ENCODE data around the gene DNAH3.

DNAH3 gene

DNA sequence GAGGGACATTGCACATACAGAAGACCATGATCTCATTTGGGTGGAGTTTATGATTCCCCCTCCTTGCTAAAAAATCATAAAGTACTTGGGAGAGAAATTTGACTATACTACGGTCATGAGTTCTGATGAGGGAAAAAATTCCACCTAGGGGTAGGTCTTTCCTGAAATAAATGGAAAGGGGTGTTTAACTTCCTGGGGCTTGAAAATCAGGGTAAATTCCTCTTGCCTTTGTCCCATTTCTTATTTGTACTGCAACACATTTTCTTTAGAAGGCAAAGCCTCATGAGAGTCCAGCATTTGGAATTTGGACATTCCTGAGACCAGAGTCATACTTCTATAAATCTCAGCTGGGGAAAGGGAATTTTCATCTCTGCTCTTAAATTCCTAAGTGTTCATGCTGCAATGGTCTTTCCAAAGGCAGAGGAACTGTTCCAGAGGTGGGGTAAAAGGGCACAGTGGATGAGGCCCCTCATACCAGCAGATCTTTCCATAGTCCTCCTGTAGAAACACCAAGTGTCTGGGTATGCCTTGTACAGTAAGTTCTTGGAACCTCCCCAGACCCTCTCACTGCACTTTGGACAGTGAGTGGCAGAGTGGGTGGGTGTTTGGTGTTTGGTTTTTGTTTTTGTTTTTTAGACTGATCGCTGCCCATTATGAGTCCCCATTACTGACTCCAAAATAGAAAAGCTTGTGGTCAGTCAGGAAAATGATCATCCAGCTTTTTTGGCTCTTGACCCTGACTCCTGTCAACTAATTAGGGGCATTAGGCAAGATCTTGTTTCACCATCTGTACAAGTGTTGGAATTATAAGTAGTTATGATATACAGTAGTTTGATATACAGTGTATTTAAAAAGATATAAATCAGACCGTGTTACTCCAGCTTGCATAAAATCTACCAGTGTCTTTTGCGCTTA is 244.0 kb downstream of the DNAH3 start:
- DNase-seq (ENCODE audit: low read depth in 2 of 3, low spot score in 1 of 3): no peak

DNA sequence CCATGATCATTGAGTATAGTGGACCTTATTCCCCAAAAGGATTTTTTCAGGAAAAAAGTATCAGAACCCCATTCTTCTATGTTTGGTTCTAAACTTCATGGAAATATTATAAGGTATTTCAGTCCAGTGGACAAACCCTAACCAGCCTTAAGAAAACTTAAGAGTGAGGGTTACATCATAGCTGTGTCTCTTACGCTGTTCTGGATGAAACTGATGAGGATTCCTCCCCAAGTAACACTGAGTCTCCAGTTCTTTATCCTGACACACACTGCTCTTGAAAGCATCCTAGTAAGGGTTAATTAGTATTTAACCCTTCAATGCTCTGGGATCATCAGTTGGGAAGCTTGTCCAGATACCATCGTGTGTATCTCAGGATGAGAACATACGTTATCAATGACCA is 245.1 kb downstream of the DNAH3 start:
- no peak for DNase-seq (ENCODE audit: low read depth in 2 of 3, low spot score in 1 of 3)

DNA sequence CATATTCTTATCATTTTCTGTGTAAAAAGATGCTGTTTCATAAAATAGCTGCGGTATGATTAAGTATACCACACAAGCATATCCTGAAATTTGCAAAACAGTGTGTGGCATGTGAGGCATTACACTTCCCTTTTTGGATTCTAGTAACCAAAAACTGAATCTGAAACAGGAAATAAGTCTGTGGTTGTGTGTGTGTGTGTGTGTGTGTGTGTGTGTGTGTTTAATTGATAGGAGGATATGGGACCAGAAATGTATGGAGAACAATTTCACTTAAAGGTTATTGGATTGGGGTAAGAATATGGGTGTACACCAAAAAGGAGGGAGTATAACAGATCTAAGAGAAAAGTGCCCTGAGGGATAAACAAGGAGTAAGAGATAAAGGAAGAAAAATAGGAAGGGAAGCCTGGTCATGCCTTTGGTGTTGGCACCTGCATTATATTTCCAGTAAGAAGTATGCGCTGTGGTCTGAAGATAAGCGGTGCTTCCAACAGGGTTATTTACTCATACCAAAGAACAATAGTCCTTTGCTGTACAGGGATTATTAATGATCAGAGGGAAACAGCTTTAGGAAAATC is 246.1 kb downstream of the DNAH3 start:
- no peak for DNase-seq (ENCODE audit: low read depth in 2 of 3, low spot score in 1 of 3)

DNA sequence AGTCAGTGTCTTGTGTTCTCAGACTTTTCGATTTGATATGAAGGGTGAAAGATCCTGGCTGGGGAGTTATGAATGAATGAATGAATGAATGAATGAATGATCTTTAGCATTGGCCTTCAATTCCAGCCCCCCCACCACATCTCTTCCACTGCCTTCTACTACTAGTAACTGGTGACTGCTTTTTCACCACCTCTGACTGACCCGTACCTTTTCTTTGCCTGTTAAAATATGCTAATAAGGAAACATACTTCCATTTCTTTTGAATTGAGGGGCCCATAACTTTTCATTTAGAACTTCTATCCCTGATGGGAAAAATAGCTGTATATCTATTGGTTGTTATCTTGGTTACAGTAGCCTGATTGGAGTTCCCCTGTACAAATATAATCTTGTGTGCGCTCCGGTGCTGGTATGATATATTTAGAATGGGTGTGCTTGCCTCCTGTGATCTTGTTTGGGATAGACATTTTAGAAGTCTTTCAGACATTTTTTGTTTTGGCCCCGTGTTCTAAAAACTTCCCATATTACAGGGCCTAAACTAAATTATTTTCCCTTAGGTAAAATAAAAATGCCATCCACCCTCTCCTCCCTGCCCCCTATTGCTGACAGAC is 246.6 kb downstream of the DNAH3 start:
- no peak for DNase-seq (ENCODE audit: low read depth in 2 of 3, low spot score in 1 of 3)

DNA sequence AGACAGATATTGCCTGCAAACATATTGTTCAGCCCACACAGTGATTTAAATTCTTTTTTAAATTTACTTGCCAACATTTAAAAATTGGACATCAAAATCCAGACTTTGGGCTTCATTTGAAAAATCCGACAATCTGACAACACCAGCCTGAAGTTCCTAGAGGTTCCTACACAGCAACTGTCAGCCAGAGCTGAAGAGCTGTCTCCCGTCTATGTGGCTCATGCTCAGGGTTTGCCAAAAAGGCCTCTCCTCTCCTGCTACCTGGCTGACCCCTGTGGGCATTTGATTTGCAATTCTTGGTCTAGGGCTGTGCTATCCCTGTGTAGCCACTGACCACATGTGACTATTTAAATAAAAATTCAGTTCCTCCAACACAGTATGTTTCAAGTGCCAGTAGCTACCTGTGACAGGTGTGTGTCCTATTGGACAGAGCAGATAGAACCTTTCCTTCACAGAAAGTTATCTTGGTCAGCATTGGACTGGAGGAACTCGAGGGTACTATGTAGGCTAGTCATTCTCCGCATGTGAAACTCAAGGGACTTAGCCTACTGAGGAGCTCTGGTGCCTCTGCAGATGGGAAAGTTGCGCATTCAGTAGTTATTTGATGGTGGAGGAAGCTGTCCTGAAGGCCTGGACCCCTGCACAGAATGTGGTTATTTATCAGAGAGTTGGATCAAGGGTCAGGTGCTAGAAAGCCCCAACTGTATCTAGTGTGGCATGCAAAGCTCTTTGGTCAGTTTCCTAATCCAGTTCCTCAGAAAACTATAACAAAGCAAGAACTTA is 247.3 kb downstream of the DNAH3 start:
- DNase-seq (ENCODE audit: low read depth in 2 of 3, low spot score in 1 of 3): no peak

DNA sequence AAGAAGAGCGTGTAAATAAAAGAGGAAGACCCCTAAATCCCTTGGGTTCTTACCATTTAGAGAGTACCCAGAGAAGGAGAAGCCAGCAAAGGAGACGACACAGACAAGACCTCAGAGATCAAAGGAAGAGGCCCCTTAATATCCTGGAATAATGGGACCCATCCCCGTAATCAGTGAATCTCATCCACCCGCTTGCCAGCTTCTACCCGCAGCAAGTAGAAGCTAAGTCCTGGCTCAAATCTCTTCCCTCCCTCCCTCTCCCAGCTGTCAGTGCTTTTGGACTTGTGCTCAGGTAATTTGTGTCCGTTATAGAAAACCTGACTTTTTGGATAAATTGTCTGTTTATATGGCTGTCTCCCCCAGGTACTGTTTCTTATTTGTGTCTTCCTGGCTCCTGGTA is 248.2 kb downstream of the DNAH3 start:
- DNase-seq (ENCODE audit: low read depth in 2 of 3, low spot score in 1 of 3): no peak

DNA sequence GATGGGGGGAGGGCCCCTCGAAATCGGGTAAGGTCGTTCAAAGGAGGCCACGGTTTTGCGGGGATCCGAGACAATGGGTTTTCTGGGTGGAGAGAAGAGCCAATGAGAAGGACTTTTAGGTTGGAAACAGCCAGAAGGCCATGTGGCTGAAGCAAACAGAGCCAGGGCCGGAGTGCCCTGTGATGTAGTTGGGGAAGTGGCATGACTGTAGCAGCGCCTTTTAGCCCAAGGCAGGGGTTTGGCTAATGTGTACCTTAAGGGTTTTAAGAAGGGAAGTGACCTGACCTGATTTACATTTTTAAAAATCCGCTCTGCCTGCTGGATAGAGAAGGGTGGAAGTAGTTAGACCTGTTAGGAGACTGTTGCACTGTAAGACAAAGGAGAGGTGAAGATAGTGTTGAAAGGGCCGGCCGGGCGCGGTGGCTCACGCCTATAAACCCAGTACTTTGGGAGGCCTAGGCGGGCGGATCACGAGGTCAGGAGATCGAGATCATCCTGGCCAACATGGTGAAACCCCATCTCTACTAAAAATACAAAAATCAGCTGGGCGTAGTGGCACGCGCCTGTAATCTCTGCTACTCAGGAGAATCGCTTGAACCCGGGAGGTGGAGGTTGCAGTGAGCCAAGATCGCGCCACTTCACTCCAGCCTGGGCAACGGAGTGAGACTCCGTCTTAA is 249.1 kb downstream of the DNAH3 start:
- DNase-seq (ENCODE audit: low read depth in 2 of 3, low spot score in 1 of 3): no peak

DNA sequence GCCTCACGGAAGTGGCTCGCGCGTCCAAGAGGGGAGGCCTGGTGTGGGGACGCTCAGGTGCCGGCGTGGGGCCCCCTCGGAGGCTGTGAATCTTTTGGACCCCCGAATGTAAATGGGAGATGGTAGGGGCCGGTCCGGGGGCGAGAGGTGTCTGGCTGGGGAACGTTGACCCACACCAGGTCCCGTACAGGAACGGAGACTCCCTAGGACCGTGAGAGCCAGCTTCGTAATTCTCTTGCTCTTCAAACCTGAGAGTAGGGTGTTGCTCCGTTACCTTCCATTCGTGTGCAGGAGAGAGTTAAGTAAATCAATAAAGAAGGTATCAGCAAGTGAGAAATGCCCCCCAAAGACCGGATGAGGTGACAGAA is 249.6 kb downstream of the DNAH3 start:
- DNase-seq (ENCODE audit: low read depth in 2 of 3, low spot score in 1 of 3): no peak

DNA sequence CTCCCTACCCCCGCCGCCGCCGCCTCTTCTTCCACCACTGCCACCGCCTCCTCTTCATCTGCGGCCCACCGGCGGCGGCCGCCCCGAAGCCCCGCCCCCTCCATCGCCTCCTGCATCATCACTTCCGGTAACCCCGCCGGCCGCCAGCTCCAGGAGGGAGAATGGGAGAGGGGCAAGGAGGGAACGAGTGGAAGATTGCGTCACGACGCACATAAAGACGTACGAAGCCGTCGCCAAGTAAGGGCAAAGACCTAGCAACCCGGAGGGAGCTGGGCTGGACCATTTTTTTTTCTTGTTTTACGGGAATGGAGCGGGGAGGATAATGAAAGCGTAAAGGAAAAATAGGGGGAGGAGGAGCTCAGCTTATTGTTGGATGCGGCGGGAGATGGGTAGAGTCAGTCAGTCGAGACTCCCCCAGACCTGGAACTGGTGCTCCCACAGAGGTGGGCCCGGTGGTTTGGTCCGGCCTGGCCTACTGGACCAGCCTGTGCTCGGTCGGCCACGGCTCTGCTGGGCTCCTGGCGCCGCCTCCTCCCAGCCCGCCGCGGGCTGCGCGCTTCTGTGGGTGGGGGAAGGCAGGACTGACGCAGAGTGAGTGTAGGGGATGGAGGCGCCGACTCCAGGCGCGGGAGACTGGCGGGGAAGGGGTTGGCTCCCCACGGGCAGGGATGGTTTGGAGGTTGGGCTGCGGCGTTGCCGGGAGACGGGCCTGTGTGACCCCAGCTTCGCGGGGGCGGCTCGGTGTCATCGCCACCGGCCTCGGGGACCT is 250.2 kb downstream of the DNAH3 start, which contains the start of the genes DCUN1D3 and LYRM1:
Gene DCUN1D3, minus strand, starts transcription at position 60 of the 769 bp plus-strand sequence. CDS start 37,820 bp downstream, outside the sequence.
Gene LYRM1, plus strand, starts transcription at position 473 of the 769 bp plus-strand sequence. CDS start 14,785 bp downstream, outside the sequence.
- peak; percentile 88 to 92 (median 91) for DNase-seq (ENCODE audit: low read depth in 2 of 3, low spot score in 1 of 3)

DNA sequence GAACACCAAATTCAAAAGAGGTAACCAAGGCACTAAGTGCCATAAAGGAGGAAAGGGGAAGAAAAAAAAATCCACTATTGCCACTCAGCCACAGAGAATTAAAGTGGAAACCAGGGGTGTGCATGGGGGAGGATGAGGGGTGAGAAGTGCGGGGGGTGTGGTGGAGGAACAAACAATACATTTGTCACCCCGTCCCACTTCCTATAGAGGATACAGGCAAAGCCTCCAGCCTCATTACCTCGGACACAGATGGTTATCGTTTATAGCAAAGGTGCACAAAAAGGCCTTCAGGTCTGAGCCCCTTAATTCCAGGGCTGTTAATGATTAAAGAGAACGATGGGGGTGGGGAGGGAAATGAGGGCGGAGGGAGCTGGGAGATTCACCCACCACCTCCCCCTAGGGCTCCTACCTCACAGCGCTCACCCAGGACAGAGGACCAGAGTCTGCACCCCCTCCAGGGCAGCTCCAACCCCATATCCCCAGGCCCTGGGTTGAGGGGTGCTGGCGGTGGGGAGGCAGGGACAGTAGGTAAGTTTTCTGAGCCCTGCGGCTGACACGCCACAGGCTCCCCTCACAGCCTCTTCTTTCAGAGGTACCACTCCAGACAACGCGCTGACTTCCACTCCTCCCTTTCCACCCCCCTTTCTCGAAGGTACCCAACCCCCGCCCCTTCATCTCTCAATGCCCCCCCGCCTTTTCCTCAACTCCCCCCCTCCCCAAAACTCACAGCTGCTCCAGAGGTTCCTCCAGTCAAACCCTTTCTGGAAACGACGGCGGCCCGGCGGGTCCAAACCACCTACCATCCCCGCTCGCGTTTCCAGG is 251.0 kb downstream of the DNAH3 start:
- DNase-seq (ENCODE audit: low read depth in 2 of 3, low spot score in 1 of 3): peak in 1 of 3 donors; percentile 8

DNA sequence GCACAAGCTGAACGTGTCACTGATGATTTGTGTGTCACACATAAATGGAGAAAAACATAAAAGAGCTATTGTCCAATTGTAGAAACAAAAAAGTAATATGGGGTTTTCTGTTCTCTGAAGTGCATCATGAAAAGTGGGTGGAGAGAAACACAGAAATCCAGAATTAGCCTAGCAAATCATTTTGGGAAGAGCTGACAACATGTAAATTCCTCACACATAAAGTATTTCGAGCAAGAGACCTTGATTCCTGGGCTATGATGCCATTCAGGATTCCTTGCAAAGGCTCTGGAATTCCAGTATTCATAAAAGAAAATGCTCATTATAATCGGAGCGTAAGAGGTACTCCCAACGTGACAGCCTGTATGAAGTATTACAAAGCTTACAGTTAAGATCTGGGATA is 251.6 kb downstream of the DNAH3 start:
- no peak for DNase-seq (ENCODE audit: low read depth in 2 of 3, low spot score in 1 of 3)

DNA sequence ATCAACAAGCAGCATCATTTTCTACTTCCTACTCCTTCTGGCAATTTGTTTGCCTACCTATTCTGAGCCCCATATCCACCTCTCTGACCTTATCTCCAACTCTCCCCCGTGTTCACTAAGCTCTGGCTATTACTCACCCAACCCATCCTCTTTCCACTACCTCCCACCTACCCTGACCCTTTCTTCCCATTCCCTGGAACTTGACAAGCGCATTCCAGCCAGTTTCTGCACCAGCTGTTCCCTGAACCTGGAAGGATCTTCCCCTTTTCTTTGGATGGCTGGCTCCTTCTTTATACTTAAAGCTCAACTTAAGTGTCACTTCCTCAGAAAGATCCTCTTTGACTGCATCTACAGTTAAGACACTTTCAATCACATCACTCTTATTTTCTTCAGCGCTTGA is 252.7 kb downstream of the DNAH3 start:
- no peak for DNase-seq (ENCODE audit: low read depth in 2 of 3, low spot score in 1 of 3)

DNA sequence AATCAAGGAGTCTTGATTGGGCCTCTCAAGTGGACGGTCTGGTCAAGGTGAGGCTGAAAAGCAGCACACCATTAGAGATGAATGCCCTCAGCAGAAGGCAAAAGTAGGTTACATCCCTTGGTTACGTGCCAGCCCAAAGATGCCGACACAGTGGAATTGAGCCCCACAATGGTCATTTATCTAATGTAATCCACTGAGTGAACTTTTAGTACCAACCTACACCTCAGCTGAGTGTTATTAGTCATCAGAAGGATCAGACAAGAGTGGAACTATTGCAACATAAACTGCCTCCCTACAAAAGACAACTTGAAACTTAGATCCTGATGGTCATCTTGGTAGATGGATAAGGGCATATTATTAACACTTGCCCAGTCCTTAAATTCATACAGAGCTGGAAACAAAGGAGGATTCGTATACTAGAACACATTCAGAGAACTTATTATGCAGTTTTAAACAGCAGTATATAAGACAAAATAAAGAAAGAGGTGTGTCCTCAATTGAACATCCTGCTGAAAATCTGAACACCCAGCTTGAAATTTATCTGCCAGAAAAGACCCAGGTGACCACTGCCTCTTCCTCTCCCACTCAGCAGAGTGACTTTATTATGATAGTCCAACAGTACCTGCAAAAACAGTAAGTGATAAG is 253.3 kb downstream of the DNAH3 start:
- no peak for DNase-seq (ENCODE audit: low read depth in 2 of 3, low spot score in 1 of 3)

DNA sequence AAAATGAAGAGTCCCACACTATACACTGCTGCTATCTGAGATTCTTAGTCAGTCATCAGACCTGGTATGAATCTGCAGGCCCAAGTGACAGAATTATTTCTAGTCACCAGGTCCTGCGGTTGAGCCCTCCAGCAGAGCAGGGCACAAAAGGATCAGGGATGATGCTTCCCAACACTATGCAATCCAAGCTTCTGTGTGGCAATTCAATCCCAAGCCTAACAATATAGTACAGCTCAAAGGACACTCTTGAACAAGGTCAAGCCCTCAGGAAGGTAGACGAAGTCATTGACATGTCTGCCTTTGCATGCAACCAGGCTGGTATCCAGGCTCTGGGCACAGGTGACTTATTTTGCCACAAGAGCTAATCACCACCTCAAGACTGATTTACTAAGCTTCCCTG is 256.3 kb downstream of the DNAH3 start:
- DNase-seq (ENCODE audit: low read depth in 2 of 3, low spot score in 1 of 3): no peak

DNA sequence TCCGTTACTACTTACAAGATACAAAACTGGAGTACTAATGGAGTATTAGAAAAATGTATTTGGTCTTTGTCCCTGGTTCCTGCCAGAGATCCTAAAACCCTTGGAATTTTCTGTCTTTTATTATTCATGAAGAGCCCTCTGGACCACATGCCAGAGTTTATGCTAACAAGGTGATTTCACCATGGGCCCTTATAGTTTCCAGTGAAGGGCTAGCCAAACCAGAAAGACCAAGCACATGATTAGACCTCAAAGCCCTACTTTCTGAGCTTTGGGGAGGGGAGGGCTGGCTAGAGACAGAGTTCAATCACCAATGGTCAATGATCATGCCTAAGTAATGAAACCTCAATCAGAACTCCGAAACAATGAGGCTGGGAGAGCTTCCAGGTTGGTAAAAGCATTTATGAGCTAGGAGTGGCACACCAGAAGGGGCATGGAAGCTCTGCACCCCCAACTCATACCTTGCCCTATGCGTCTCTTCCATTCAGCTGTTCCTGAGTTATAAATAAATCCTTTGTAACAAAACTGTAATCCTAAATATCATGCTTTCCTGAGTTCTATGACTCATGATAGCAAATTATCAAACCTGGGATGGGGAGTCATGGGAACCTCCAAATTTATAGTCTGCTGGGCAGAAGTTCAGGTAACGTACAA is 260.9 kb downstream of the DNAH3 start:
- DNase-seq (ENCODE audit: low read depth in 2 of 3, low spot score in 1 of 3): no peak

DNA sequence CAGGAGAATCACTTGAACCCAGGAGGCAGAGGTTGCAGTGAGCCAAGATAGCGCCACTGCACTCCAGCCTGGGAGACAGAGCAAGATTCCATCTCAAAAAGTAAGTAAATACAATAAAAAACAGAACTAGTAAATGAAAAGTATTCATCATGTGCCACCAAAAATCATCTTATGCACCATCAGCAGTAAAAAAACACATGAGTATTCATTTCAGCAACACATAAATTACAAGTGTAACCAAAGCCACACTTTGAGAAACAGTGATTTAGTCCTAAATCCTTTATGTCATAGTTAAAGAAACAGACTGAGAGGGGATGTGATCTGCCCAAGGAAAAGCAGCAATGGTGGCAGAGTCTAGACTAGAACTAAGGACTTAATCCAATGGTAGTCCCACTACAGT is 263.4 kb downstream of the DNAH3 start:
- no peak for DNase-seq (ENCODE audit: low read depth in 2 of 3, low spot score in 1 of 3)

DNA sequence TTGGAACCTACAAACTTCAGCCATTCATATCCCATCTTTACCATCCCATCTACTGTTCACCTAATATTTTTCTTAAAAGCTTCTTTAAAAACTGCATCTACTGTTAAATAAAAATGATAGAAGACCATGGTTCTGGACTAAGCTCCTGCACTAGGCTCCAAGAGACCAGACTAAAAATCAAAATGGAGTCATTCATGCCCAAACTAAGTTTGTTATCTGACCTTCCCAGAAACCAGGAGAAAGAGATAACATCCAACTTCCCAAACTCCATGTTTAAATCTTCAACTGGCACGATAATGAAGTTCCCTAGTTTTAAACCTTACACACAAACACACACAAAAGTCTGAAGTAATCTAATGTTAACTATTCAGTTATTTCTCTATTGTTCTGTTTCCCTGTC is 264.3 kb downstream of the DNAH3 start:
- no peak for DNase-seq (ENCODE audit: low read depth in 2 of 3, low spot score in 1 of 3)

DNA sequence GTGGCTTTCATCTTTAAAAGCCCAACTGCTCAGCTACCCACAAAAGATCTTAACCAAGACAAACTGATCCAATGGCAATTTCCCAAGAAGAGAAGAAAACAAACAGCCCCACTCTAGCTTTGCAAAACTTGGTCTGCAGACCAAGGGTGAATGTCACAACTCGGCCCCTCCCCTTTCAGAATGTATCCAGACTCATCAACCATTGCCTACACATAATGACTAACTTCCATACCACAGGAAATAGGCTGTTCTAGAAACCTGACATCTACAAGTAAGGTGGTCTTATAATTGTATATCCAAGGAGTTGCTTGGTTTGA is 266.4 kb downstream of the DNAH3 start:
- DNase-seq (ENCODE audit: low read depth in 2 of 3, low spot score in 1 of 3): no peak
